GM12891 (cell line): Measurements from ENCODE around the gene LPCAT1.

Experiments
- DNase-seq: peaks from one replicate; pipeline ENCODE4 v3.0.0; 2011; ENCODE audit warnings: low spot score; ENCODE audit not compliant: insufficient read length
- FAIRE-seq: peaks from 2 replicates; lab custom pipeline; 2011; peaks lifted over from hg19 to GRCh38; lab: Jason Lieb, UNC
- PAX5 ChIP-seq: IDR thresholded peaks from 2 replicates; pipeline ENCODE4 v1.6.1; 2011; ENCODE audit warnings: low read length, moderate library complexity, mild to moderate bottlenecking; ENCODE audit not compliant: insufficient read depth, severe bottlenecking
- POLR2A ChIP-seq: IDR thresholded peaks from 2 replicates; pipeline ENCODE4 v1.6.1; 2011; ENCODE audit warnings: low read depth, low read length, control low read depth
- POLR2AphosphoS5 ChIP-seq: IDR thresholded peaks from 2 replicates; pipeline ENCODE4 v1.6.1; 2011; ENCODE audit warnings: low read depth, low read length, control low read depth
- POU2F2 ChIP-seq: IDR thresholded peaks from 2 replicates; pipeline ENCODE4 v1.6.1; 2011; ENCODE audit warnings: low read depth, mild to moderate bottlenecking, control low read depth, low read length, moderate library complexity
- SPI1 ChIP-seq: IDR thresholded peaks from 2 replicates; pipeline ENCODE4 v1.6.1; 2011; ENCODE audit warnings: low read depth, low read length, control low read depth
- TAF1 ChIP-seq: IDR thresholded peaks from 2 replicates; pipeline ENCODE4 v1.6.1; 2011; ENCODE audit warnings: low read depth, low read length, control low read depth

Gene LPCAT1

GRCh38 chr5:1412621-1413020 lies 111.1 kb downstream of the LPCAT1 start:
- TF ChIP-seq PAX5 (no peak), POLR2A (no peak), POU2F2 (no peak), POLR2AphosphoS5 (no peak), TAF1 (no peak), SPI1 (no peak)
- no peak for DNase-seq
- no peak for FAIRE-seq

GRCh38 chr5:1412163-1412562 lies 111.6 kb downstream of the LPCAT1 start:
- TF ChIP-seq POLR2A (no peak), POU2F2 (no peak), POLR2AphosphoS5 (no peak), TAF1 (no peak), SPI1 (no peak), PAX5 (no peak)
- FAIRE-seq, result no peak
- no peak for DNase-seq
